HG03135 (cell line): ENCODE data around the gene TEX12.
"Not testable (repeated sequence)": the region's sequence is repeated elsewhere in the genome, so short reads cannot be mapped to it uniquely, and the experiment has no call there.

Experiments
- ATAC-seq: cut with Tn5 transposase; IDR thresholded peaks from one replicate; pipeline ENCODE4 v1.9.1; 2021; ENCODE audit warnings: mild to moderate bottlenecking, moderate library complexity; ENCODE audit not compliant: unreplicated experiment

TEX12 gene

GRCh38 chr11:112163875-112164685 is 3.1 kb upstream of the TEX12 start, which contains the start of gene IL18:
IL18 (minus strand) TSS chr11:112164094; CDS start chr11:112155053, 9,041 bp downstream.
- ATAC-seq, result no peak

- ATAC-seq, result no peak
Observed at GRCh38 chr11:112165049-112165448, 2.1 kb upstream of the TEX12 start.

- no peak for ATAC-seq
Observed at GRCh38 chr11:112166562-112166961, 610 bp upstream of the TEX12 start.

GRCh38 chr11:112172362-112172994 is 5.3 kb downstream of the TEX12 start:
- peak; percentile 50 for ATAC-seq

GRCh38 chr11:112173152-112173551 is 6.0 kb downstream of the TEX12 start:
- no peak for ATAC-seq

- no peak for ATAC-seq
Observed at GRCh38 chr11:112174789-112175598, 7.8 kb downstream of the TEX12 start, which contains the start of gene BCO2. BCO2 (plus strand) TSS chr11:112175512; CDS start chr11:112175602, 90 bp downstream.

- ATAC-seq, result no peak
Observed at GRCh38 chr11:112175599-112175952, 8.4 kb downstream of the TEX12 start.

- ATAC-seq, result no peak
Observed at GRCh38 chr11:112176077-112176476, 8.9 kb downstream of the TEX12 start.

- no peak for ATAC-seq
Observed at GRCh38 chr11:112177589-112177988, 10.4 kb downstream of the TEX12 start.

- no peak for ATAC-seq
Observed at GRCh38 chr11:112178428-112178827, 11.3 kb downstream of the TEX12 start.

- ATAC-seq, result no peak
Observed at GRCh38 chr11:112178936-112179335, 11.8 kb downstream of the TEX12 start.

- ATAC-seq, result no peak
Observed at GRCh38 chr11:112179601-112180000, 12.4 kb downstream of the TEX12 start.

- ATAC-seq, result no peak
Observed at GRCh38 chr11:112182867-112183266, 15.7 kb downstream of the TEX12 start.

GRCh38 chr11:112185883-112186282 is 18.7 kb downstream of the TEX12 start:
- ATAC-seq, result no peak

GRCh38 chr11:112186304-112186703 is 19.1 kb downstream of the TEX12 start:
- no peak for ATAC-seq

GRCh38 chr11:112195113-112195512 is 27.9 kb downstream of the TEX12 start:
- ATAC-seq, result not testable (repeated sequence)

- no peak for ATAC-seq
Observed at GRCh38 chr11:112195951-112196351, 28.8 kb downstream of the TEX12 start.

- no peak for ATAC-seq
Observed at GRCh38 chr11:112196519-112197087, 29.4 kb downstream of the TEX12 start.

GRCh38 chr11:112199101-112199500 is 31.9 kb downstream of the TEX12 start:
- not testable (repeated sequence) for ATAC-seq

- ATAC-seq, result no peak
Observed at GRCh38 chr11:112200252-112200651, 33.1 kb downstream of the TEX12 start.

- ATAC-seq, result no peak
Observed at GRCh38 chr11:112206071-112206470, 38.9 kb downstream of the TEX12 start.
